B cell (primary cell): ENCODE results near the gene GTF2A1L.

Source experiments
- EZH2 ChIP-seq: IDR thresholded peaks from 2 replicates; pipeline ENCODE4 v1.6.1; 2012; ENCODE audit warnings: borderline replicate concordance, low read depth, mild to moderate bottlenecking, moderate library complexity, low read length; ENCODE audit not compliant: insufficient read depth, poor library complexity, severe bottlenecking
- TF ChIP-seq, protein P1 (sequence below): fragments of 200-600 bp; IDR thresholded peaks from one replicate; pipeline ENCODE4 v1.8.0; 2022; ENCODE audit warnings: antibody characterized with exemption, mild to moderate bottlenecking

DNA sequence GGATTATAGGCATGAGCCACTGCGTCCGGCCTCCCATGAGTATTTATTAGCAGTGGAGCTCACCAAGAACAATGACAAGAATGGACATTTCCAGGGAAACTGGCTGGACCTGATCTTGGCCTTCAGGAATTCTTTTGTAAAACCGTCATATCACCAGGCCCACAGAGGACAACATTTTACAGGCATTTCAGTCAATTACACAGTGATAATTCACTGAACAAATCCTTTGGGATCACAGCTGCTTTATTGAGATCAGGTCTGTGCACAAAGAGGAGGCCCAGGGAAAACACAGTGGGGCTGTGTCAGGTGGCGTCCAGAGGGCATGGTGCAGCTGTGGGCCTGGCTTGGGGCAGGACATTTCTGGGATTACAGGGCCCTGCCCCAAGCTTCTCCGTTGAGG, 30.1 kb upstream of the GTF2A1L start:
- TF ChIP-seq EZH2 = no peak
- TF ChIP-seq, protein P1, sequence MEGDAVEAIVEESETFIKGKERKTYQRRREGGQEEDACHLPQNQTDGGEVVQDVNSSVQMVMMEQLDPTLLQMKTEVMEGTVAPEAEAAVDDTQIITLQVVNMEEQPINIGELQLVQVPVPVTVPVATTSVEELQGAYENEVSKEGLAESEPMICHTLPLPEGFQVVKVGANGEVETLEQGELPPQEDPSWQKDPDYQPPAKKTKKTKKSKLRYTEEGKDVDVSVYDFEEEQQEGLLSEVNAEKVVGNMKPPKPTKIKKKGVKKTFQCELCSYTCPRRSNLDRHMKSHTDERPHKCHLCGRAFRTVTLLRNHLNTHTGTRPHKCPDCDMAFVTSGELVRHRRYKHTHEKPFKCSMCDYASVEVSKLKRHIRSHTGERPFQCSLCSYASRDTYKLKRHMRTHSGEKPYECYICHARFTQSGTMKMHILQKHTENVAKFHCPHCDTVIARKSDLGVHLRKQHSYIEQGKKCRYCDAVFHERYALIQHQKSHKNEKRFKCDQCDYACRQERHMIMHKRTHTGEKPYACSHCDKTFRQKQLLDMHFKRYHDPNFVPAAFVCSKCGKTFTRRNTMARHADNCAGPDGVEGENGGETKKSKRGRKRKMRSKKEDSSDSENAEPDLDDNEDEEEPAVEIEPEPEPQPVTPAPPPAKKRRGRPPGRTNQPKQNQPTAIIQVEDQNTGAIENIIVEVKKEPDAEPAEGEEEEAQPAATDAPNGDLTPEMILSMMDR = no peak
